ENCODE measurements around the gene FMO4. TPM values are rescaled to one million over a fixed set of nuclear protein-coding genes. Genes with fewer than 3 reads are reported as not detected.

Gene FMO4
- total and polyA plus RNA-seq, 2 donors (not counting 3 experiments of a cell fraction or from before 2014, with no cell fraction given): 0.25 to 0.33 TPM

DNA sequence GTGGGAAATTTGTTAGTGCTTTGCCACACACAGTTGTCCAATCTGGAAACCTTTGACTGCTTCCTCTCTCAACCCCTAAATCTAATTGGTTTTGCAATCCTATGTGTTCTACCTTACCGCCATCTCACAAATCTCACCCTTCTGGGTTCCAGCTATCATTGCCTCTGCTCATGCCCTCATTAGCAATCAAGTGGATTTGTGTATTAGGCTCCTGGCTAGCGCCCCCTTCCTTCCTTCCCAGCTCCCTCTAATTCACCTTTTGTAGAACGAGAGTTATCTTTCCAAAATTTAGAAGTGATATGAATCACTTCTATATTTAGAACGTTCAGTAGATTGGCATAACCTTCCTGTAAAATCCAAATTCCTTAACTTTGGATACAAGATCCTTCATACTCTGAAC lies 47.1 kb upstream of the FMO4 start:
- FAIRE-seq (no peak), DNase-seq (ENCODE audit: low read depth, low spot score) (no peak)
- no peak overlapping the region for H3K27ac ChIP-seq (ENCODE audit: insufficient read depth, low read depth, low read length)
- no peaks in the 10 kb centered on the region for H3K79me2 ChIP-seq (ENCODE audit: control insufficient read depth, insufficient read depth, low read length)
- CTCF ChIA-PET: no interaction called here
- no peaks in the 10 kb centered on the region for H4K20me1 ChIP-seq (replicated peaks; ENCODE audit: control insufficient read depth, extremely low read depth, insufficient read depth, low read length)
- no peaks in the 10 kb centered on the region for H3K27me3 ChIP-seq (ENCODE audit: control insufficient read depth in 2 of 2, insufficient read depth in 2 of 2, low read length in 2 of 2)
- intact Hi-C loops (cut with micrococcal nuclease) (no loop called here), dilution Hi-C loops (cut with MboI; ENCODE audit: extremely low pct_ligation_motif_present, low sequenced_read_pairs) (no loop called here)
- no peaks in the 10 kb centered on the region for H3K9me1 ChIP-seq (replicated peaks; ENCODE audit: control insufficient read depth, extremely low read depth, insufficient read depth, low read length)
- POLR2A ChIA-PET: no interaction called here
- H3K4me3 ChIP-seq (replicated peaks in 1 of 3; ENCODE audit: insufficient read depth in 1 of 3, low read depth in 1 of 3, low read length in 3 of 3): no peak overlapping the region
- no peak overlapping the region for H2AFZ ChIP-seq (ENCODE audit: low read depth, low read length)
- no peaks in the 10 kb centered on the region for H3K9me3 ChIP-seq (replicated peaks; ENCODE audit: control insufficient read depth, insufficient read depth, low read length)
- no peak overlapping the region for H3K9ac ChIP-seq (replicated peaks; ENCODE audit: extremely low read depth, insufficient read depth, low read length)
- H3K4me1 ChIP-seq (ENCODE audit: control insufficient read depth, extremely low read depth, insufficient read depth, low read length): no peaks in the 10 kb centered on the region
- H3K4me2 ChIP-seq (ENCODE audit: insufficient read depth, low read length): no peak overlapping the region
- no peak for TF ChIP-seq GATA2 (IDR thresholded peaks at IDR 0.05; ENCODE audit: insufficient read depth, insufficient read length, low read depth, low read length)
- no peak for TF ChIP-seq FOS (IDR thresholded peaks at IDR 0.05; ENCODE audit: borderline replicate concordance, insufficient read depth, low read length)
- no peak for TF ChIP-seq JUN (IDR thresholded peaks at IDR 0.05; ENCODE audit: borderline replicate concordance, insufficient read depth, insufficient read length, low read depth)
- TF ChIP-seq, protein P1, sequence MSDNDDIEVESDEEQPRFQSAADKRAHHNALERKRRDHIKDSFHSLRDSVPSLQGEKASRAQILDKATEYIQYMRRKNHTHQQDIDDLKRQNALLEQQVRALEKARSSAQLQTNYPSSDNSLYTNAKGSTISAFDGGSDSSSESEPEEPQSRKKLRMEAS (IDR thresholded peaks at IDR 0.05; ENCODE audit: insufficient read depth, insufficient read length): no peak
- no peak for TF ChIP-seq MYC (IDR thresholded peaks at IDR 0.05; ENCODE audit: low read depth, low read length)
- H3K36me3 ChIP-seq (ENCODE audit: control insufficient read depth in 2 of 2, extremely low read depth in 1 of 2, insufficient read depth in 2 of 2, low read length in 2 of 2): no peaks in the 10 kb centered on the region
- no TSS peak for BruUV-seq (replicated peaks)

DNA sequence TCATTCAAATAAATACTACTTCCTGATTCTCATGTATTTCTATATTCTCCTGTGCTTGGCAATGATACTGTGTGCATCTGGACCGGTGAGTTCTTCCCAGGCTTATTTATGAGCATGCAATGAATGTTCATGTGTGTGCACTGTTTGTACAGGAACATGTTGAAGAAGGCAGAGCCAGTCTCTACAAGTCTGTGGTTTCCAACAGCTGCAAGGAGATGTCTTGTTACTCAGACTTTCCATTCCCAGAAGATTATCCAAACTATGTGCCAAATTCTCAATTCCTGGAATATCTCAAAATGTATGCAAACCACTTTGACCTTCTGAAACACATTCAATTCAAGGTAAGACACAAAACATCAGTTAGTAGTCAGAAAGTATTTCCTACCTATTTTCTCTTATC lies 46.6 kb upstream of the FMO4 start:
- BruUV-seq (replicated peaks): no TSS peak
- no peaks in the 10 kb centered on the region for H3K9me1 ChIP-seq (replicated peaks; ENCODE audit: control insufficient read depth, extremely low read depth, insufficient read depth, low read length)
- no peaks in the 10 kb centered on the region for H3K9me3 ChIP-seq (replicated peaks; ENCODE audit: control insufficient read depth, insufficient read depth, low read length)
- no peaks in the 10 kb centered on the region for H3K4me1 ChIP-seq (ENCODE audit: control insufficient read depth, extremely low read depth, insufficient read depth, low read length)
- FAIRE-seq: no peak
- ChIA-PET POLR2A (no interaction called here), CTCF (no interaction called here)
- no peak for DNase-seq (ENCODE audit: low read depth, low spot score)
- H3K4me3 ChIP-seq (replicated peaks in 1 of 3; ENCODE audit: insufficient read depth in 1 of 3, low read depth in 1 of 3, low read length in 3 of 3): no peak overlapping the region
- H3K79me2 ChIP-seq (ENCODE audit: control insufficient read depth, insufficient read depth, low read length): no peaks in the 10 kb centered on the region
- no peaks in the 10 kb centered on the region for H3K36me3 ChIP-seq (ENCODE audit: control insufficient read depth in 2 of 2, extremely low read depth in 1 of 2, insufficient read depth in 2 of 2, low read length in 2 of 2)
- H3K4me2 ChIP-seq (ENCODE audit: insufficient read depth, low read length): no peak overlapping the region
- TF ChIP-seq POLR2A (IDR thresholded peaks at IDR 0.05; ENCODE audit: low read depth, low read length): no peak
- no peak for TF ChIP-seq JUN (IDR thresholded peaks at IDR 0.05; ENCODE audit: borderline replicate concordance, insufficient read depth, insufficient read length, low read depth)
- TF ChIP-seq, protein P1 (IDR thresholded peaks at IDR 0.05; ENCODE audit: insufficient read depth, insufficient read length): no peak
- no peak for TF ChIP-seq MYC (IDR thresholded peaks at IDR 0.05; ENCODE audit: low read depth, low read length)
- TF ChIP-seq GATA2 (IDR thresholded peaks at IDR 0.05; ENCODE audit: insufficient read depth, insufficient read length, low read depth, low read length): no peak
- TF ChIP-seq FOS (IDR thresholded peaks at IDR 0.05; ENCODE audit: borderline replicate concordance, insufficient read depth, low read length): no peak
- no peak for TF ChIP-seq POLR2AphosphoS5 (IDR thresholded peaks at IDR 0.05; ENCODE audit: insufficient read depth, low read depth, low read length)
- TF ChIP-seq, protein P2, sequence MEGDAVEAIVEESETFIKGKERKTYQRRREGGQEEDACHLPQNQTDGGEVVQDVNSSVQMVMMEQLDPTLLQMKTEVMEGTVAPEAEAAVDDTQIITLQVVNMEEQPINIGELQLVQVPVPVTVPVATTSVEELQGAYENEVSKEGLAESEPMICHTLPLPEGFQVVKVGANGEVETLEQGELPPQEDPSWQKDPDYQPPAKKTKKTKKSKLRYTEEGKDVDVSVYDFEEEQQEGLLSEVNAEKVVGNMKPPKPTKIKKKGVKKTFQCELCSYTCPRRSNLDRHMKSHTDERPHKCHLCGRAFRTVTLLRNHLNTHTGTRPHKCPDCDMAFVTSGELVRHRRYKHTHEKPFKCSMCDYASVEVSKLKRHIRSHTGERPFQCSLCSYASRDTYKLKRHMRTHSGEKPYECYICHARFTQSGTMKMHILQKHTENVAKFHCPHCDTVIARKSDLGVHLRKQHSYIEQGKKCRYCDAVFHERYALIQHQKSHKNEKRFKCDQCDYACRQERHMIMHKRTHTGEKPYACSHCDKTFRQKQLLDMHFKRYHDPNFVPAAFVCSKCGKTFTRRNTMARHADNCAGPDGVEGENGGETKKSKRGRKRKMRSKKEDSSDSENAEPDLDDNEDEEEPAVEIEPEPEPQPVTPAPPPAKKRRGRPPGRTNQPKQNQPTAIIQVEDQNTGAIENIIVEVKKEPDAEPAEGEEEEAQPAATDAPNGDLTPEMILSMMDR (IDR thresholded peaks at IDR 0.05; ENCODE audit: extremely low read depth in 1 of 2, insufficient read depth in 1 of 2, low read depth in 1 of 2, low read length in 2 of 2): no peak
- TF ChIP-seq EZH2 (IDR thresholded peaks at IDR 0.05; ENCODE audit: borderline replicate concordance, low read depth, low read length, severe bottlenecking): no peak
- H3K9ac ChIP-seq (replicated peaks; ENCODE audit: extremely low read depth, insufficient read depth, low read length): no peak overlapping the region
- no peak overlapping the region for H3K27ac ChIP-seq (ENCODE audit: insufficient read depth, low read depth, low read length)
- no peaks in the 10 kb centered on the region for H4K20me1 ChIP-seq (replicated peaks; ENCODE audit: control insufficient read depth, extremely low read depth, insufficient read depth, low read length)
- H3K27me3 ChIP-seq (ENCODE audit: control insufficient read depth in 2 of 2, insufficient read depth in 2 of 2, low read length in 2 of 2): no peaks in the 10 kb centered on the region
- dilution Hi-C loops (cut with MboI; ENCODE audit: extremely low pct_ligation_motif_present, low sequenced_read_pairs) (no loop called here), intact Hi-C loops (cut with micrococcal nuclease) (no loop called here)
- H2AFZ ChIP-seq (ENCODE audit: low read depth, low read length): no peak overlapping the region
